Naive B cell (primary cell): ENCODE results near the gene SYCP3. TPM values are rescaled to one million over a fixed set of nuclear protein-coding genes. Genes with fewer than 3 reads are reported as not detected.

ENCODE experiments used
- ATAC-seq, 2 donors: fragments of 150-1000 bp; cut with Tn5 transposase; 2 replicates each; pipeline ENCODE4 v1.10.0; 2021; ENCODE audit warnings: low read depth in 2 of 2, mild to moderate bottlenecking in 2 of 2, moderate library complexity in 2 of 2
- DNase-seq: peaks from one replicate; pipeline ENCODE4 v3.0.0; 2022
- H3K27ac Mint-ChIP-seq, 6 donors: one replicate each; pipeline ENCODE4 v1.8.0; 2020 to 2022; ENCODE audit warnings: mild to moderate bottlenecking in 6 of 6, mixed read lengths in 6 of 6, moderate library complexity in 5 of 6, inconsistent platforms in 2 of 6
- H3K27me3 Mint-ChIP-seq, 3 donors: one replicate each; pipeline ENCODE4 v1.8.0; 2021 to 2022; ENCODE audit warnings: mixed read lengths in 3 of 3, mild to moderate bottlenecking in 1 of 3
- H3K36me3 Mint-ChIP-seq, 2 donors: one replicate each; pipeline ENCODE4 v1.8.0; 2020 to 2022; ENCODE audit warnings: mixed read lengths in 2 of 2, inconsistent platforms in 1 of 2, mild to moderate bottlenecking in 1 of 2
- H3K4me1 Mint-ChIP-seq, 3 donors: one replicate each; pipeline ENCODE4 v1.8.0; 2020 to 2022; ENCODE audit warnings: mixed read lengths in 3 of 3, inconsistent platforms in 1 of 3, mild to moderate bottlenecking in 1 of 3, moderate library complexity in 1 of 3
- H3K4me3 Mint-ChIP-seq, 8 donors: one replicate each; pipeline ENCODE4 v1.8.0; 2020 to 2022; ENCODE audit warnings: mild to moderate bottlenecking in 8 of 8, mixed read lengths in 8 of 8, moderate library complexity in 8 of 8, inconsistent platforms in 2 of 8
- H3K9me3 Mint-ChIP-seq, 7 donors: one replicate each; pipeline ENCODE4 v1.8.0; 2020 to 2022; ENCODE audit warnings: mixed read lengths in 7 of 7, mild to moderate bottlenecking in 5 of 7, inconsistent platforms in 2 of 7, moderate library complexity in 1 of 7
- polyA plus RNA-seq, 6 donors: library from polyadenylated mRNA; unstranded; fragments of 300-500 nt; fragmentation: Illumina TruSeq; gene quantifications; one replicate each; pipeline ENCODE4 v1.2.3, GENCODE V29; 2021; ENCODE audit warnings: low read depth in 6 of 6

The SYCP3 gene
- polyA plus RNA-seq, 6 donors from 2014 or later = 0.74 to 1.6 (median 0.78) TPM

GRCh38 chr12:101773650-101774162 lies 34.4 kb upstream of the SYCP3 start:
- no peaks in the 10 kb centered on the region for H3K9me3 Mint-ChIP-seq
- DNase-seq (peak; percentile 66), ATAC-seq (peak; percentile 82 to 89)
- no peaks in the 10 kb centered on the region for H3K27me3 Mint-ChIP-seq
- peaks cover 10 to 11% of the 10 kb centered on the region in 2 donors for H3K36me3 Mint-ChIP-seq
- peak overlapping the region in 2 of 6 donors; percentile 35 to 74 for H3K27ac Mint-ChIP-seq
- H3K4me3 Mint-ChIP-seq = no peak overlapping the region
- peaks cover 3 to 9% (median 8%) of the 10 kb centered on the region in 3 donors for H3K4me1 Mint-ChIP-seq

GRCh38 chr12:101772012-101772775 lies 32.9 kb upstream of the SYCP3 start:
- Mint-ChIP-seq H3K9me3 (no peaks in the 10 kb centered on the region), H3K27me3 (no peaks in the 10 kb centered on the region), H3K36me3 (peaks cover 8 to 15% of the 10 kb centered on the region in 2 donors), H3K4me3 (no peak overlapping the region), H3K27ac (peak overlapping the region in 2 of 6 donors; percentile 48 to 58), H3K4me1 (peaks cover 3 to 9% (median 8%) of the 10 kb centered on the region in 3 donors)
- ATAC-seq = no peak
- no peak for DNase-seq

GRCh38 chr12:101769865-101770264 lies 30.6 kb upstream of the SYCP3 start:
- Mint-ChIP-seq H3K36me3 (peaks cover 4 to 15% of the 10 kb centered on the region in 2 donors), H3K27me3 (no peaks in the 10 kb centered on the region)
- no peak for ATAC-seq

GRCh38 chr12:101768781-101769180 lies 29.5 kb upstream of the SYCP3 start:
- Mint-ChIP-seq H3K27ac (peak overlapping the region in 2 of 6 donors; percentile 30 to 53), H3K4me3 (no peak overlapping the region), H3K27me3 (no peaks in the 10 kb centered on the region), H3K9me3 (no peaks in the 10 kb centered on the region), H3K36me3 (peaks cover 9 to 15% of the 10 kb centered on the region in 2 donors), H3K4me1 (peaks cover 4 to 7% (median 7%) of the 10 kb centered on the region in 3 donors)
- ATAC-seq (no peak), DNase-seq (no peak)

More at GRCh38 chr12:101769865-101770264, 30.6 kb upstream of the SYCP3 start:
- Mint-ChIP-seq H3K4me3 (no peak overlapping the region), H3K9me3 (no peaks in the 10 kb centered on the region), H3K4me1 (peaks cover 3 to 9% (median 8%) of the 10 kb centered on the region in 3 donors), H3K27ac (peak overlapping the region in 3 of 6 donors; percentile 8 to 74 (median 28))
- no peak for DNase-seq

- Mint-ChIP-seq H3K36me3 (peaks cover 9 to 15% of the 10 kb centered on the region in 2 donors), H3K27me3 (no peaks in the 10 kb centered on the region), H3K4me3 (no peak overlapping the region), H3K4me1 (peaks cover 0 to 8% (median 0%) of the 10 kb centered on the region in 3 donors), H3K9me3 (no peaks in the 10 kb centered on the region), H3K27ac (peak overlapping the region in 1 of 6 donors; percentile 44)
- ATAC-seq (no peak), DNase-seq (no peak)
Observed at GRCh38 chr12:101767537-101767936, 28.3 kb upstream of the SYCP3 start.

GRCh38 chr12:101764051-101764792 lies 25.0 kb upstream of the SYCP3 start:
- H3K27me3 Mint-ChIP-seq = no peaks in the 10 kb centered on the region
- DNase-seq = no peak
- H3K27ac Mint-ChIP-seq = peak overlapping the region in 4 of 6 donors; percentile 15 to 45 (median 34)
- peaks cover 0 to 17% (median 9%) of the 10 kb centered on the region in 3 donors for H3K4me1 Mint-ChIP-seq
- peaks cover 7 to 9% of the 10 kb centered on the region in 2 donors for H3K36me3 Mint-ChIP-seq
- no peak overlapping the region for H3K4me3 Mint-ChIP-seq
- H3K9me3 Mint-ChIP-seq = no peaks in the 10 kb centered on the region
- no peak for ATAC-seq

- no peak overlapping the region for H3K4me3 Mint-ChIP-seq
- H3K36me3 Mint-ChIP-seq = peaks cover under 1 to 5% of the 10 kb centered on the region in 2 donors
- H3K27ac Mint-ChIP-seq = peak overlapping the region in 5 of 6 donors; percentile 15 to 89 (median 63)
- DNase-seq = no peak
- H3K27me3 Mint-ChIP-seq = no peaks in the 10 kb centered on the region
- H3K4me1 Mint-ChIP-seq = peaks cover 0 to 19% (median 9%) of the 10 kb centered on the region in 3 donors
- ATAC-seq = peak; percentile 61 to 64
- no peaks in the 10 kb centered on the region for H3K9me3 Mint-ChIP-seq
Observed at GRCh38 chr12:101763246-101763931, 24.1 kb upstream of the SYCP3 start.

- no peak for ATAC-seq
- no peaks in the 10 kb centered on the region for H3K9me3 Mint-ChIP-seq
- peak overlapping the region in 1 of 6 donors; percentile 15 for H3K27ac Mint-ChIP-seq
- H3K4me1 Mint-ChIP-seq = peaks cover 0 to 19% (median 9%) of the 10 kb centered on the region in 3 donors
- H3K36me3 Mint-ChIP-seq = peaks cover 0 to 5% of the 10 kb centered on the region in 2 donors
- no peak overlapping the region for H3K4me3 Mint-ChIP-seq
- DNase-seq = no peak
- no peaks in the 10 kb centered on the region for H3K27me3 Mint-ChIP-seq
Observed at GRCh38 chr12:101761781-101762180, 22.5 kb upstream of the SYCP3 start.

- peaks cover 0 to 5% of the 10 kb centered on the region in 2 donors for H3K36me3 Mint-ChIP-seq
- H3K9me3 Mint-ChIP-seq = no peaks in the 10 kb centered on the region
- no peak for DNase-seq
- no peaks in the 10 kb centered on the region for H3K27me3 Mint-ChIP-seq
- peak overlapping the region in 1 of 6 donors; percentile 15 for H3K27ac Mint-ChIP-seq
- peaks cover 0 to 19% (median 9%) of the 10 kb centered on the region in 3 donors for H3K4me1 Mint-ChIP-seq
- H3K4me3 Mint-ChIP-seq = no peak overlapping the region
- ATAC-seq = no peak
Observed at GRCh38 chr12:101761350-101761749, 22.1 kb upstream of the SYCP3 start.

GRCh38 chr12:101759396-101760047 lies 20.3 kb upstream of the SYCP3 start:
- peaks cover 0 to 5% of the 10 kb centered on the region in 2 donors for H3K36me3 Mint-ChIP-seq
- no peak overlapping the region for H3K27ac Mint-ChIP-seq
- no peaks in the 10 kb centered on the region for H3K9me3 Mint-ChIP-seq

GRCh38 chr12:101750152-101750551 lies 10.9 kb upstream of the SYCP3 start:
- no peaks in the 10 kb centered on the region for H3K9me3 Mint-ChIP-seq
- peaks cover 29 to 33% of the 10 kb centered on the region in 2 donors for H3K36me3 Mint-ChIP-seq
- H3K27ac Mint-ChIP-seq = peak overlapping the region in 5 of 6 donors; percentile 19 to 100 (median 74)
- no peaks in the 10 kb centered on the region for H3K27me3 Mint-ChIP-seq
- peaks cover 21 to 34% (median 25%) of the 10 kb centered on the region in 3 donors for H3K4me1 Mint-ChIP-seq
- H3K4me3 Mint-ChIP-seq = peak overlapping the region in 1 of 8 donors; percentile 26
- DNase-seq (no peak), ATAC-seq (no peak)

More at GRCh38 chr12:101759396-101760047, 20.3 kb upstream of the SYCP3 start:
- Mint-ChIP-seq H3K4me1 (peaks cover 0 to 19% (median 9%) of the 10 kb centered on the region in 3 donors), H3K27me3 (no peaks in the 10 kb centered on the region), H3K4me3 (no peak overlapping the region)
- peak; percentile 67 to 82 for ATAC-seq
- DNase-seq = peak; percentile 41

GRCh38 chr12:101749657-101750056 lies 10.4 kb upstream of the SYCP3 start:
- ATAC-seq = no peak
- H3K27ac Mint-ChIP-seq = peak overlapping the region in 5 of 6 donors; percentile 74 to 100 (median 84)

More at GRCh38 chr12:101749657-101750056, 10.4 kb upstream of the SYCP3 start:
- no peak for DNase-seq
- Mint-ChIP-seq H3K9me3 (no peaks in the 10 kb centered on the region), H3K4me1 (peaks cover 23 to 39% (median 26%) of the 10 kb centered on the region in 3 donors), H3K36me3 (peaks cover 30 to 33% of the 10 kb centered on the region in 2 donors), H3K27me3 (no peaks in the 10 kb centered on the region), H3K4me3 (peak overlapping the region in 1 of 8 donors; percentile 26)
